CD4-positive, alpha-beta T cell treated with Interleukin-17A for 4 hours (primary cell): ENCODE measurements around the gene MYL6.

Source experiments
- DNase-seq: peaks from one replicate; pipeline ENCODE4 v3.0.0-alpha.2; 2020; ENCODE audit warnings: mixed read lengths

The MYL6 gene

DNA sequence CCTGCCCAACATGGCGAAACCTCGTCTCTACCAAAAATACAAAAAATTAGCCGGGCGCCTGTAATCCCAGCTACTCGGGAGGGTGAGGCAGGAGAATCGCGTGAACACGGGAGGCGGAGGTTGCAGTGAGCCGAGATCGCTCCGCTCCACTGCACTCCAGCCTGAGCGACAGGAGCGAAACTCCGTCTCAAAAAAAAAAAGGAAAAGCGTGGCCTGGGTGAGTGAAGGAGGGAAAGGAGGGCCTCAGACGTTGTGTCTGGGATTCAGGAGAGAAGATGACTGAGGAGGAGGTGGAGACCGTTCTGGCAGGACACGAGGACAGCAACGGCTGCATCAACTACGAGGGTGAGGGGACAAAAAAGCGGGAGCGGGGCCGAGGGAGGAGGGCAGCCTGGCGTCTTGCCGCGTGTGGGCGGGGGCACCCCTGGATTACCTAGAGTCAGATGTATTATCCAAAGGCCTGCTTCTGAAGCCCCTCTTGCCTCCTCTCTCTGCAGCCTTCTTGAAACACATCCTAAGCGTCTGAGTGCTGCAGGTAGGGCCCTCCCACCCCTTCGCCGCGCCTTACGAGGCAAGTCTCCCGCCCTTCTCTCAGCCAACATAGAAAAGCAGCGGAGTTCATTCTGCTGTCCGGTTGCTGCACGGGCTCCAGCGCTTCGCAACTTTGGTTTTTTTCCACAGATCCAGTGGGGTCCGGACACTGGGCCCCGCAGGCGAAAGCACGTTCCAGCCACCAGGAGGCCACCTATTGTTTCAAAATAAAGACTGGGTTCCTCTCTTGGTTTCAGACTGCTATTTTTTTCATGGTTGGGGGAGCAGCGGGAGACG, 744 bp upstream of the MYL6 start:
- peak; percentile 72 for DNase-seq

DNA sequence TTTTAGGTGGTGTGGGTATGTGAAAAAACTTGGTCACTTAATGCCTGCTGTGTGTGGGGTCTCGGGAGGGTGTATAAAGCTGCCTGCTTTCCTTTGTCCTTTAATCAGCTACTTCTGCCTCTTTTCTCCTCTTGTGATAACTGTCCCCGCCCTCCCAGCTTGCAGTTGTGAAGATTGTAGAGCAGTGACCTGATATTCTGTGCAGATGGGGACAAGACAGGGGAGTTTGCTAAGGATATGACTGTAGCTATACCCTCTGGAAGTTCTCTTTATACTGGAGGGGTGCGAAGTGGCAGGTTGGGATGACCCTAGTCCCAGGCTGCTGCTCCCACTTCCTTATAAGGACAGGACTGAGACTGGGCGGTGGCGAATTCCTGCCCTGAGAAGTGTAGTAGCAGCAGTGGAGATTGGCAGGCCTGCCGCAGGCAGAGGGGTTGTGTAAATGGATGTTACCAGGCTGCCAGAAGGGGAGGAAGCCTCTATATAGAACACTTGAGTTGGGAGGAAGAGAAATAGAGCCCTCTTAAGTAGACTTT, 835 bp downstream of the MYL6 start:
- DNase-seq = peak; percentile 35

DNA sequence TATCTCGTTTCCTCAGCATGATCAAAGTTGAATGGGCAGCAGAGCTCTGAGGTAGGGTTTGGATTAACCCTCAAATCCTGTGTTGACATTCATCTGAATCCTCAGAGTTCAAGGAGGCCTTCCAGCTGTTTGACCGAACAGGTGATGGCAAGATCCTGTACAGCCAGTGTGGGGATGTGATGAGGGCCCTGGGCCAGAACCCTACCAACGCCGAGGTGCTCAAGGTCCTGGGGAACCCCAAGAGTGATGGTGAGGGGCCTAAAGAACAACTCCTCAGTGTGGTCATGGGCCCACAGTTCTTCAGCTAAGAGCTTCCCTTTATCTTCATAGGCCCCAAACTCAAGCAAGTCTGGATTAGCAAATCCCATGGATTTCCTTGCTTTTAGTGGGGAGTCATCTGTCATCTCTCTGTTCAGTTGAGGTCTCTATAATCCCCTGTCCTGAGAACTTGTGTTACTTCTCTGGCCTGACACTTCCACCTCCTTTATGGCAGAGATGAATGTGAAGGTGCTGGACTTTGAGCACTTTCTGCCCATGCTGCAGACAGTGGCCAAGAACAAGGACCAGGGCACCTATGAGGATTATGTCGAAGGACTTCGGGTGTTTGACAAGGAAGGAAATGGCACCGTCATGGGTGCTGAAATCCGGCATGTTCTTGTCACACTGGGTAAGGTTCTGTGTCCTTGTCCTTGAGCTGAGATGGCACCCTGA, 1.5 kb downstream of the MYL6 start:
- no peak for DNase-seq

DNA sequence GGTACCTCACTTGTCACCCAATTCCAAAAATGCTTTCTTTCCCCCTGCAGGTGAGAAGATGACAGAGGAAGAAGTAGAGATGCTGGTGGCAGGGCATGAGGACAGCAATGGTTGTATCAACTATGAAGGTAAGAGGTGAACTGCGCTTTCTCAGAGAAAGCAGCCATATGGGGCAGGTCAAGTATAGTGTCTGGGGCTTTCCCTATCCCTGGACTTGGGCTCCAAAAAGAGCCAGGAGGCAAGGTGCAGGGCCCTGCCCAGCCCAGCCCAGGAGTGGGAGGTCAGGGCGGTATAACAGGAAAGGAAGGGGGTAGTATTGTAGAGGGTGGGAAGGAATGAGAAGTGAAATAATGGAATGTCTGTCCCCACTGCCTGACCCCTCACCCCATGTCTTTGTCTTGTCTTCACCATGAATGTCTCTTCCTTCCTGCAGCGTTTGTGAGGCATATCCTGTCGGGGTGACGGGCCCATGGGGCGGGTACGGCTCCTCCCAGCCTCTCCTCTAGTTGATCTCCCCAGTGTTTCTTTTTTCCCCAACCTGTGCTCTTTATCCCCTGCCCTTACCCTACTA, 2.1 kb downstream of the MYL6 start:
- DNase-seq = peak; percentile 80

DNA sequence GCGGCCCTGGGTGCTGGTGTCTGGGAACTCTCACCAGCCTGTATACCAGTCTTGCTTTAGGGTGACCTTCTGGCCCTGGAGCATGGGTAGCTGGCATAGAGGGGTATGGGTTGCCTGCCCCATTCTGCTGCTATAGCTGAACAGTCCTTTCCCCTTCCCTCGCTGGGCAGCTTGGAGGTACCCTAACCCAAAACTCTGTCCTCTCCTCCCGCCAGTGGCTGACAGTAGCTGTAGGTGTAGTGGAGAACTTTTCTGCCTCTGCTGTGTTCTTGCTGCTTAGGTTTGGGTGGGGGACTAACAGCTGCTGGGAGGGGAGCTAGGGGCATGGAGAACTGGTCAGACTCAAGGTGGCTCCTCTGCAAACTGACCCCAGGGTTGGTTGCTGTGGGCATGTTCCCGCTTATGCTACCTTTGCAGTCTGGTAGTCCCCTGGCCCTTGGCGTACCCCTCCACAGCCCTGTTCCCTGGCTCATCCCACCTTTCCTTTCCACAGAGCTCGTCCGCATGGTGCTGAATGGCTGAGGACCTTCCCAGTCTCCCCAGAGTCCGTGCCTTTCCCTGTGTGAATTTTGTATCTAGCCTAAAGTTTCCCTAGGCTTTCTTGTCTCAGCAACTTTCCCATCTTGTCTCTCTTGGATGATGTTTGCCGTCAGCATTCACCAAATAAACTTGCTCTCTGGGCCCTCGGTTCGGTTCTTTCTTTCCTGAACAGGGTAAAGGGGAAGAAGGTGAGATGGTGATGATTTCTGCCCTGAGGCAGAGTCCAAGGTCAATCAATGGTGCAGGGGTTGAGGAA, 2.9 kb downstream of the MYL6 start:
- DNase-seq = no peak

DNA sequence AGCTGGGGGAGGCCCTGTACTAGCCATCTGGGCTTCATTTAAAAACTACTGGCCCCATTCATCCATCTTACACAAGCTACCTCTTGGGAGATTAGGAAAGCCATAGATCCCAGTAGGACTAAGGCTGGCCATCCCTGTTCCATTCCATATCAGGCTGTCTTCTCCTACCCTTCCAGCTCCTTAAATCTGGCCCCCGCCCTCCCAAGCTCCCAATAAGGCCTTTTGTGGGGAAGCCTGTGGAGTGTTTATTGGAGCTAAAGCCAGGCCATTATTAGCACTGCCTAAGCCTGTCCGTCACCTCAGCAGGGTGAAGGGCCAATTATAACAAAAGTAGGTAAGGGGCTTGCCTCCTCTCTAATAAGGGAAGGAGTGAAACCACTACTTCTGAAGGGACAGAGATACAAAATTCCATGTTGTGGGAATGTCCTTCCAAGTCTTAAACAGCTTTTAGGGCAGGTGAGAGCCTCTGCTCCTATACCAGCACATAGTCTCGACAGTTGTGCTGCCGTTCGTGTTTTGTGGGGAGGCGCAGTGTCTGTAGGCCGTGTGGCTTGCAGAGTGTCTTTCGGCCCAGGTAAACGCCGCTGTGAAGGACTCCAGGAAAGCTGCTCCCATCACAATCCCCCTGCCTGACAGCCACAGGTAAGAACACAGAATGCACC, 3.7 kb downstream of the MYL6 start:
- no peak for DNase-seq

DNA sequence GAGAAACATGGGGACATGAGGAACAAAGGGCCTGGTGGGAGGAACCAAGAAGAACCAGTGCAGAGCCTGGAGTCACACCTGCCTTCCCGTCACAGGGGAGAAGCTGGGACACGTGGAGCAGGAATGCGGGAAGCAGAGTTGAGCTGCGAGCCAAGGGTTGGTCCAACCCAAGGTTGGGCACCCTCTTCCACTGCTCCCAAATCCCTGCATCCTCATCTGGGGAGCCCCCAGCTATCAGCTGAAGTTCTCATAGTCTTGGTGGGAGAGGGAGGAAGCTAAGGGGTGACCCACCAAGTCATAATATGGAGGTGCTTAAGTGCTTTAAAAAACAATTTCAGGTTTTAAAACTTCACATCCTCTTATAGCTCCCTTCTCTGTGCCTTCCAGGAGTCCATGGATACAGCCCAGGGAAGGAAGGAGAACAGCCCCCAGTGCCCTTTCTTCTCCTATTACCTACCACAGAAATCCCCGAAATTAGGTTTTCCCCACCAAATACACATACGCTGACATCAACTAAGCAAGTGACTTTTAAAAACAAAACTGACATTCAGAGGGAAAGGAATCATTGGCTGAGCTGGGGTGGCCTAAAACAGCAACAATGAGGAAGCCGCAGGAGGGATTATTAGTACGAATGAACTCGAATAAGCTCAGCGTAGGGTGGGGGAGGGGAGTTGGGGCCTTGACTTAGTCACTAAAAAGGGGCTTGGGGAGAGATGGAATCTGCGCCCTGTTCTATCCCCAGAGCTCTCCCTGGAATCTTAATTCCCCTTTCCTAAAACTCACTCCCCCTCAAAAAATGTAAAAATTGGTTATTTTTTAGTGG, 4.5 kb downstream of the MYL6 start:
- no peak for DNase-seq

DNA sequence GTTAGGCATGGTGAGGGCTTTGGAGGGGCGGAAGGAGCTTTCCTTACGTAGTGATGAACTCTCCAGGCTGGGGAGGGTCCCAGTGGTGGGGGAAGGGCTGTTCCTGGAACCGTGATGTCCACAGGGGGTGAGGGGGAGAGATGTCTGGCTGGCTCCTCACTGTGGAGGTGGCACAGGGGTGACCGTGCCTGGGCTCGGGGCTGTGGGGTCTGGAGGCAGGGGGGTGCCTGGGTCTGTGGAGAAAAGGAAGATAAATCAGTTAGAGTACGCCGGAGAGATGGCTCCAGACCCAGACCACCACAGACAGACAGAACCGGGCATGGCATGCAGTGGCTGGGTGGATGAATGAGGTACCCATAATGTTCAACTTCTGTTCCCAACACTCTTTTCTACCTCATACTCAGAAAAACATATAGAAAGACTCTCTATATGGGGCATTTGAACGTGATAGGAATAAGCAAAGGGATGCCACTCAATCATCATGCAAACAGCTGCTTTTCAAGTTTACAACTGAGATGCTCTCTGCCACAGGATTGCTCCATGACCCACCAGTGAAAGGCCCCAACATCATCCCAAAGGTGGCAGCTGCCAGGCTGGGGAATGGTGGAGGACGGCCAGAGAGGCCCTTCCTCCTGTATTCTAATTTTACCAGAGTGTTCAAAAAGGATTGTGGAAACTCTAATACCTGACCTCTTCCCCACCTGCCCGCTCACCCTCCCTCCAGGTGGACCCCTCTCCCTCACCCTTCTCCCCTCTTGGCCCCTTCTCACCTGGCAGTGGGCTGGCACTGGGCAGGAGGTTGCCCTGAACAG, 5.6 kb downstream of the MYL6 start:
- DNase-seq = no peak

DNA sequence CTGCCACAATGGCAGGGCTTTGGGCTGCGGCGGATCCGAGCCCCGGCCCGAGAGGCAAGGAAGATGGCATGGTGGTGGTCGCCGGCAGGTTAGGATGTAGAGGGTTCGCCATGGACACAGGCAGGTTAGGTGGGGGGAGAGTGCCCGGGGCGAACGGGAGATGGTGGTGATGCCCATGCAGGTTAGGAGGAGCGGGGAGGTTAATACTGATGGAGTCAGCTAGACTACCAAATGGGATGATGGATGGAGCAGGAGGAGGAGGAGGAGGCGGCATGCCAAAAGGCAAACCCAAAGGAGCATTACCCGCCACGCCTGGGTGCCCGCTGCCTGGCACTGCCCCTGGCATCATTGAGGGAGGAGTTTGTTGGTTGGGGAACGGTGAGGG, 6.2 kb downstream of the MYL6 start:
- DNase-seq = no peak

DNA sequence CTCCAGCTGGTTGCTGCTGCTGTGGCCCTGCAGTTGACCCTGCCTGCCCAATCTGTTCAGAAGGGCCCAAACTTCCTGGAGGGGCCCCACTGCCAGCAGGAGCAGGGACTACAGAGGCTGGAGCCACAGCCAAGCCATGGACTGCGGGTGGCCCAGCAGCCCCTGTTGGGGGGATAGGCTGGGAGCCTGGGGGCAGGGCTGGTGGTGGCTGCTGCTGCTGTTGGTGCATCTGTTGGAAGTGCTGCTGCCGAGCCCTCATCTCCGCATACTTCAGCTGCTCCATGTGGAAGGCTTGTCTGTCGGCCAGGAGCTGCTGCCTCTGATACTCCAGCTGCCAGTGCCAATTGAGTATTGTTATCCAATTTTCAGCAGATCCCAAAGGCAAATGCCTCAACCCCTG, 7.2 kb downstream of the MYL6 start:
- no peak for DNase-seq

DNA sequence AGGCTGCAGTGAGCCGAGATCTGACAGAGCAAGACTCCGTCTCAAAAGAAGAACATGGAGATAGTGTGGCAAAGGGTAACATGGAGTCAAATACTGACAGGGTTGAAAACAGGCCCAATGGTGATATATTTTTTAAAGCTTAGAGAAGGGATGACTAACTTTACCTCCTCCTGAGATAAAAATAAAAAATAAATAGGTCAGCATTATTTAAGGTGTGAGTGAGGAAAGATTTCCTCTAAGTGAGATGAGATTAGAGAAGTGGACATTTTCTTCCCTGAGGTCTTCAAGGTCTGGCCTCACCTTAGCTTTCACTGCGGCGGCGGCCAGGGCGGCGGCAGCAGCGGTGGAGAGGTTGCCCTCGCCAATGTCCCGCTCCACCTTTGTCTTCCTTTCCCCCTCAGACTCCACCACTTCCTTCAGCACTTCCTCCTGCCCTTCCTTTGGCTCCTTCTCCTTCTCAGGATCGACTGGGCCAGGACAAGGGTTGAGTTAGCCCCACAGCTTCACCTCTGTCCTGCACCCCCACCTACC, 11.1 kb downstream of the MYL6 start:
- no peak for DNase-seq

DNA sequence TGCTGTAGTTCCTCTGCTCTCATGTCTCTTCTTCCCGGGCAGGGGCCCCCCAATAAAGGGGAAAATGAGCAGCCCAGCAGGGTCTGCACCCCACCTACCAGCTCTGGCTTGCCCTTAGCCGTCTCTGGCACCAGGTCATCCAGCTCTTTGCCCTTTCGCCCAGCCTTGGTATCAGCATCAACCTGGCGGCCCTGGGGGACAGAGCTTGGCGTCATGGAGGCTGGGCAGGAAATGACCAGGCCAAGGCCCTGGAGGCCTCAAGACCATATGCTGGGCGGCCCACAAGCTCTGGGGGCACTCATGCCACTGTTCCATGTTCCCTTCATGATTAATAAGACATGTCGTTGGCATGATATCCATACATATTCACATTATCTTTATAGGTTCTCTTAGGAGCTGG, 14.7 kb downstream of the MYL6 start:
- no peak for DNase-seq

DNA sequence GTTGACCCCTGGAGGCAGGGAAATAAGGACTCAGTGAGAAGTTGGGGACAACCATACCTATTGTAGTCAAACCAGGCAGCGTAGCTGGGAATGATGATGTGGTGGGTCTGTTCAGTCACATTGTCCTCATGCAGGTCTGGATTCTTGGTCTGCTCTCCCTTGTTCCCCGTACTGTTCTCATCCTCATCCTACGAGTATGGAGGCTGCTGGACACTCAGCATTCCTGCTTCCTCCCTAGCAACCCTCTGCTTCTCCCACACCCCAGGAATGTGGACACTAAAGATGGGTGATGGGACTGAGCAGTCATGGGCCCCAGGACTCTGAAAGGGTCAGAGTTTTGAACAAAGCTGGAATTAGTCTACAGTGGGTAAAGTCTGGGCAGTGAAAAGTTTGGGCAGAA, 20.2 kb downstream of the MYL6 start:
- no peak for DNase-seq

DNA sequence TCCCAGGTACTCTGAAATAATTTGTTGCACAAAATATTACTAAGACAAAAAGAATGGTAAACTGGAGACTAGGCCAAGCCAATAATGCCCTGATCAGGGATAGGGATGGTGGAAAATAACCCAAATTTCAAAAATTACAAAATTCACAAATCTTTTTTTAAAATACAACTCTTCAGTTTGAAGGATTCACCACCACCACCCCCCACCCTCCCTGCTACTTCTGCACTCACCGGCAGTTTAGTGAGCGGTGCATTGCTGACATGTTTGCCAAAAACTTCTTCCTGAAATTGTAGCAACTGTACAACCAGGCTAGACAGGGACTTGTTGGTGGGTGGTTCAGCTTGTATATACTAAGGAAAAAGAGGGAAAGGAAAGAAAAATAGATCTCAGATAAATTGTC, 28.8 kb downstream of the MYL6 start:
- DNase-seq = no peak

DNA sequence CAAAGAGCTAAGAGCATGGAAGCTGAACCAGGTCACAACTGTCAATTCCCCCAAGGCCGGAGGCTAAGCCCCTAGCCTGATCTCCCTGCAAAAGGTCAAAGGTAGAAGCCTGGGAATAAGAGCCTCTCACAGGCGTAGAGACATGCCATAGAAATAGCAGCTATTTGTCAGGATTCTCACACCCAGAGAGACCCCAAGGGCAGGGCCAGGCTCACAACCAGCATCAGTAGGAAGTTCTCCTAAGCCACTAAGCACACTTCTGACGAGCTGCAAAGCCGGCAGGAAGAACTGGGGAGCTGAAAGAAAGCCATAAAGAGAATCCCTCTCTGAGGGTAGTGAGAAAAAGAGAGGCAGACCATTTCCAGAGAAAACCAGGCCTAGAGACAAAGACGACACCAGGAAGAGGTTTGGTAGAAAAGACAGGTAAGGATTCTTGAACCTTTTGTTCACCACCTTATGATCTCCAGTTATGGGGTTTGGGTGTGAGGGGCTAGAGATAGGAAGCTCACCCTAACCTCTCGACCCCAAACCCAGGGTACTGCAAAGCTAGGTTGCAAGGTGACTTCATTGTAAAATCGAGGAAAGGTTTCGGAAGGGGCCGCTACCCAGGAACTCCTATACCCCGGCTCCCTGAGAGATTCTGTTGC, 30.1 kb downstream of the MYL6 start:
- peak; percentile 23 for DNase-seq

DNA sequence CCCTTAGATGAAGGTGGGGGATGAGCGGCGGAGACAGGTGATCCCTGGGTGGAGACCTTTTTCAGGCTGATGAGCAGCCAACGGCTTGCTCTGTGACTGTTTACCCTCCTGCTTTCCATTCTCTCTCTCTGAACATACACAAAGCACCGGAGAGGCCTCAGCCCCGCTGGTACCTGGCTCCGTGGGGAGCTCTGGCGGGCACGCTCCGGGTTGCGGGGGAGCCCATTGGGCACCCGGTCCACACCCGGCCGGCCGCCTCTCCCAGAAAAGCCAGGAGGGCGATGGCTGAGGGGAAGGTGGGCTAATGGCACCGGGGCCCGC, 30.6 kb downstream of the MYL6 start:
- no peak for DNase-seq

DNA sequence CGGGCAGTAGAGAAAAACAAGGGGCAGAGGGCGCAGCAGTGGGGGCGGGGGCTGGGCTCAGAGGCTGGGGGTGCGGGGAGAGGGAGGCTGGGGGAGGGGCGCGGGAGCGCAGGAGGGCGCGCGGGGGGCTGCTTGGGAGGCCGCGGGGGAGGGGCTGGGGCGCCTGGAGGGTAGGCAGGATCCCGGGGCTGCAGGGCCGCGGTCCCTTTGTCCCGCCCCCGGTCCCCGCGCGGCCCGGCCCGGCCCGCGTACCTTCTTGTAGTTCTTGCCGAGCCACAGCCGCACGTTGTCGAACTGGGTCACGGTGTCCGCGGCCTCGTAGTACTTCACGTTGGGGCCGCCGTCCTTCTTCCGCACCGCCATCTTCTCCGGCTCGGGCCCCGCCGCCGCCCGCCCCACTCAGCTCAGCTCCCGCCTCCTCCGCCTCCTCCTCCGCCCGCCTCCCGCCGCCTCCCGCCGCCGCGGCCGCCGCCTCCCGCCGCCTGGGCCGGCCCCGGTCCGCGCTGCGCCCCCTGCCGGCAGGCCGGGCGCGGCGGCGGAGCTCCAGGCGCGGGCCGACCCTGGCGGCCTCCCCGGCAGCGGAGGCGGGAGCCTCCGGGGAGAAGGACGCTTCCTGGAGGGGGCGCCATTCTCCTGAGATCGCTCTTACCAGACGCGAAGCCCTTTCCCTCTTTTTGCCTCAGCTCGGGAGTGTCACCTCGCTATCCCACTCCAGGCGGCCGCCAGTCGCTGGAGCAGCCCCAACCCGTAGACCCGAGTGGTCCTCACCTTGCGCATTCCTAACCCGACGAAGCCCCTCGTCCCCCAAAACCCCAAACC, 31.1 kb downstream of the MYL6 start, which contains the start of gene SMARCC2:
Gene SMARCC2, minus strand, starts transcription at position 385 of the 819 bp plus-strand sequence. Its CDS starts 22 bp downstream, at position 363.
- peak; percentile 90 for DNase-seq

DNA sequence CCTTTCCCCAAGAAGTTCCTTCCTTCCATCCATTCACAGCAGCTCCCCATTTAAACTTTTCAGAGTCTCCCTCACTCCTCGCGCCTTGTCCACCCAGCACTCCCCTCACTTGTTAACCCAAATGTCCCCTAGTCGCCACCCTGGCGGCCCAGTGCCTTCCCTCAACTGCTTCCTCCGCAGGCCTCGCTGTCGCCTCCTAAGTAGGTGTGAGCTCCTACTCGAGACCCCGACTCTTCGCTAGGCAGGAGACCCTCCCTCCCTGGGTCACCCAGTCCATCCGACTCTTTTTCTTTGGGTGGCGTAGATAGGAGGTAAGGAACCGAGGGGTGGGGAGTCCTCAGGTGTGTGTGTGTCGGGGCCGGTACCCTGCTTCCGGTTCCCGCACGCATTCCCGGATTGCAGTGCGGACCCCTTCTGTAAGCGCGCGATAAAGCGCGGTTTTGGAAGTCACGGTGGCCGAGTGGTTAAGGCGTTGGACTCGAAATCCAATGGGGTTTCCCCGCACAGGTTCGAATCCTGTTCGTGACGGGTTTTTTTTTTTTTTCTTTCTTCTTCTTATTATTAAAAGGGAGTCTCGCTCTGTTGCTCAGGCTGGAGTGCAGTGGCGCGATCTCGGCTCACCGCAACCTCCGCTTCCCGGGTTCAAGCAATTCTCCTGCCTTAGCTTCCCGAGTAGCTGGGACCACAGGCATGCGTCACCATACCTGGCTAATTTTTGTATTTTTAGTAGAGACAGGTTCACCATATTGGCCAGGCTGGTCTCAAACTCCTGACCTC, 31.9 kb downstream of the MYL6 start:
- peak; percentile 72 for DNase-seq
